Activated CD8-positive, alpha-beta T cell treated with anti-CD3 and anti-CD28 coated beads for 36 hours (primary cell): ENCODE measurements around the gene XAF1. TPM values are rescaled to one million over a fixed set of nuclear protein-coding genes. Genes with fewer than 3 reads are reported as not detected.
"Not testable (repeated sequence)": the region's sequence is repeated elsewhere in the genome, so short reads cannot be mapped to it uniquely, and the experiment has no call there.

Experiments used
- ATAC-seq: fragments of 200-7000 bp; cut with Tn5 transposase; one replicate; pipeline ENCODE4 v1.10.0; 2021; ENCODE audit warnings: mild to moderate bottlenecking, moderate library complexity
- CTCF ChIA-PET: fragments of 350-600 bp; sonication (Branson Sonifier 250); formaldehyde crosslinking; loops from one replicate; lab custom pipeline; 2021; ENCODE audit warnings: antibody characterized with exemption; lab: Charles Lee
- POLR2A ChIA-PET: fragments of 350-600 bp; sonication (Branson Sonifier 250); formaldehyde crosslinking; loops from one replicate; lab custom pipeline; 2021; ENCODE audit warnings: antibody characterized with exemption; lab: Charles Lee
- DNase-seq: peaks from one replicate; pipeline ENCODE4 v3.0.0-alpha.2; 2020
- H3K27ac Mint-ChIP-seq: one replicate; pipeline ENCODE4 v1.8.0; 2021; ENCODE audit warnings: mild to moderate bottlenecking, mixed read lengths
- H3K27me3 Mint-ChIP-seq: one replicate; pipeline ENCODE4 v1.8.0; 2021; ENCODE audit warnings: mixed read lengths
- H3K36me3 Mint-ChIP-seq: one replicate; pipeline ENCODE4 v1.8.0; 2021; ENCODE audit warnings: low read depth, mixed read lengths
- H3K4me1 Mint-ChIP-seq: one replicate; pipeline ENCODE4 v1.8.0; 2021; ENCODE audit warnings: low read depth, mixed read lengths
- H3K4me3 Mint-ChIP-seq: one replicate; pipeline ENCODE4 v1.8.0; 2021; ENCODE audit warnings: mild to moderate bottlenecking, moderate library complexity, mixed read lengths
- H3K9me3 Mint-ChIP-seq: one replicate; pipeline ENCODE4 v1.8.0; 2021; ENCODE audit warnings: mixed read lengths
- CTCF ChIP-seq: fragments of 200-600 bp; IDR thresholded peaks from one replicate; pipeline ENCODE4 v1.8.0; 2022; ENCODE audit warnings: antibody characterized with exemption, mild to moderate bottlenecking
- intact Hi-C: fragments of 100-400 bp; cut with micrococcal nuclease; formaldehyde crosslinking; loops from one replicate; pipeline ENCODE4 v1.10.0; 2022
- total RNA-seq, 2 experiments: library from RNA; stranded (reverse); gene quantifications; one replicate each; pipeline ENCODE4 v1.2.3, GENCODE V29; 2021

XAF1 gene
- total RNA-seq, 2 experiments from 2014 or later: 15.2 to 18.4 TPM

GRCh38 chr17:6724009-6724408, 31.8 kb upstream of the XAF1 start:
- H3K4me1 Mint-ChIP-seq: no peaks in the 10 kb centered on the region
- H3K27me3 Mint-ChIP-seq: peaks cover 31% of the 10 kb centered on the region
- ATAC-seq (no peak), DNase-seq (no peak)
- CTCF ChIA-PET: no interaction called here
- no peak for TF ChIP-seq CTCF
- H3K27ac Mint-ChIP-seq: no peak overlapping the region
- POLR2A ChIA-PET: no interaction called here
- no peaks in the 10 kb centered on the region for H3K36me3 Mint-ChIP-seq
- H3K4me3 Mint-ChIP-seq: no peak overlapping the region
- intact Hi-C loops: no loop called here
- H3K9me3 Mint-ChIP-seq: no peaks in the 10 kb centered on the region

DNA sequence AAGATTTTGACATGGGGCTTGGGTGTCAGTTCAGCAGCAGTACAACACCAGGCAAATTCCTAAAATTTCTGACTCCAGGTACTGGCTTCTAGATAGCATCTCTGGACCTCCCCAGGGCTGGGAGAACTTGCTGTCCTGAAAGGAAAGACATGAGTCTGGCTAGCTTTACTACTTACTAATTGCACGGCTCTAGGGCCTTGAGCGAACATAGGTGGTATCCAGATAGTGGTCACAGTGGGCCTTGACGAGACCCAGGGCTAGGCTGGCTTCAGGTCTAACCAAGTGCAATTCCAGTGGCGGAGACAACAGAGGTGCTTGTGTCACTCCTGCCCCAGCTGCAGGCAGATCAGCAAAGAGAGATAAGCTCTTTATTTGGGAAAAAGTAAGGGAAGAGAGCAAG, 26.3 kb upstream of the XAF1 start:
- Mint-ChIP-seq H3K4me3 (no peak overlapping the region), H3K4me1 (no peaks in the 10 kb centered on the region), H3K27me3 (peaks cover 13% of the 10 kb centered on the region), H3K36me3 (no peaks in the 10 kb centered on the region), H3K27ac (no peak overlapping the region), H3K9me3 (no peaks in the 10 kb centered on the region)
- no peak for ATAC-seq
- DNase-seq: no peak
- intact Hi-C loops: no loop called here
- ChIA-PET POLR2A (no interaction called here), CTCF (interaction anchor here (0.7 kb wide), 1 partner anchor 114 kb away, joined by 3 read pairs; no protein-coding TSS in a partner anchor)
- no peak for TF ChIP-seq CTCF

- H3K4me3 Mint-ChIP-seq, ATAC-seq, H3K9me3 Mint-ChIP-seq, intact Hi-C loops, POLR2A ChIA-PET, H3K4me1 Mint-ChIP-seq, H3K27ac Mint-ChIP-seq, DNase-seq, H3K36me3 Mint-ChIP-seq: not testable (repeated sequence)
- H3K27me3 Mint-ChIP-seq: peaks cover 16% of the 10 kb centered on the region
- CTCF ChIA-PET: interaction anchor here (0.6 kb wide), 1 partner anchor 139 kb away, joined by 3 read pairs; no protein-coding TSS in a partner anchor
Observed at GRCh38 chr17:6746665-6747064, 9.2 kb upstream of the XAF1 start.

- Mint-ChIP-seq H3K4me3 (no peak overlapping the region), H3K4me1 (peaks cover 16% of the 10 kb centered on the region), H3K27ac (no peak overlapping the region), H3K36me3 (no peaks in the 10 kb centered on the region), H3K9me3 (no peaks in the 10 kb centered on the region), H3K27me3 (peaks cover 11% of the 10 kb centered on the region)
- POLR2A ChIA-PET: no interaction called here
- DNase-seq: no peak
- CTCF ChIA-PET: no interaction called here
- TF ChIP-seq CTCF: no peak
- intact Hi-C loops: no loop called here
- ATAC-seq: no peak
Observed at GRCh38 chr17:6748617-6749016, 7.2 kb upstream of the XAF1 start.

- Mint-ChIP-seq H3K4me3 (no peak overlapping the region), H3K36me3 (no peaks in the 10 kb centered on the region), H3K4me1 (peaks cover 19% of the 10 kb centered on the region), H3K27me3 (peaks cover 7% of the 10 kb centered on the region), H3K9me3 (no peaks in the 10 kb centered on the region), H3K27ac (no peak overlapping the region)
- ATAC-seq: no peak
- TF ChIP-seq CTCF: no peak
- intact Hi-C loops: no loop called here
- peak; percentile 24 for DNase-seq
- ChIA-PET CTCF (interaction anchor here (1.3 to 2.7 kb wide), 3 partner anchors 32 to 255 kb away, joined by 3 to 11 read pairs (median 4); no protein-coding TSS in a partner anchor), POLR2A (no interaction called here)
Observed at GRCh38 chr17:6749519-6749918, 6.3 kb upstream of the XAF1 start.
